ENCODE results near the gene SETX.

The SETX gene, protein sequence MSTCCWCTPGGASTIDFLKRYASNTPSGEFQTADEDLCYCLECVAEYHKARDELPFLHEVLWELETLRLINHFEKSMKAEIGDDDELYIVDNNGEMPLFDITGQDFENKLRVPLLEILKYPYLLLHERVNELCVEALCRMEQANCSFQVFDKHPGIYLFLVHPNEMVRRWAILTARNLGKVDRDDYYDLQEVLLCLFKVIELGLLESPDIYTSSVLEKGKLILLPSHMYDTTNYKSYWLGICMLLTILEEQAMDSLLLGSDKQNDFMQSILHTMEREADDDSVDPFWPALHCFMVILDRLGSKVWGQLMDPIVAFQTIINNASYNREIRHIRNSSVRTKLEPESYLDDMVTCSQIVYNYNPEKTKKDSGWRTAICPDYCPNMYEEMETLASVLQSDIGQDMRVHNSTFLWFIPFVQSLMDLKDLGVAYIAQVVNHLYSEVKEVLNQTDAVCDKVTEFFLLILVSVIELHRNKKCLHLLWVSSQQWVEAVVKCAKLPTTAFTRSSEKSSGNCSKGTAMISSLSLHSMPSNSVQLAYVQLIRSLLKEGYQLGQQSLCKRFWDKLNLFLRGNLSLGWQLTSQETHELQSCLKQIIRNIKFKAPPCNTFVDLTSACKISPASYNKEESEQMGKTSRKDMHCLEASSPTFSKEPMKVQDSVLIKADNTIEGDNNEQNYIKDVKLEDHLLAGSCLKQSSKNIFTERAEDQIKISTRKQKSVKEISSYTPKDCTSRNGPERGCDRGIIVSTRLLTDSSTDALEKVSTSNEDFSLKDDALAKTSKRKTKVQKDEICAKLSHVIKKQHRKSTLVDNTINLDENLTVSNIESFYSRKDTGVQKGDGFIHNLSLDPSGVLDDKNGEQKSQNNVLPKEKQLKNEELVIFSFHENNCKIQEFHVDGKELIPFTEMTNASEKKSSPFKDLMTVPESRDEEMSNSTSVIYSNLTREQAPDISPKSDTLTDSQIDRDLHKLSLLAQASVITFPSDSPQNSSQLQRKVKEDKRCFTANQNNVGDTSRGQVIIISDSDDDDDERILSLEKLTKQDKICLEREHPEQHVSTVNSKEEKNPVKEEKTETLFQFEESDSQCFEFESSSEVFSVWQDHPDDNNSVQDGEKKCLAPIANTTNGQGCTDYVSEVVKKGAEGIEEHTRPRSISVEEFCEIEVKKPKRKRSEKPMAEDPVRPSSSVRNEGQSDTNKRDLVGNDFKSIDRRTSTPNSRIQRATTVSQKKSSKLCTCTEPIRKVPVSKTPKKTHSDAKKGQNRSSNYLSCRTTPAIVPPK (N-terminal part only)

DNA sequence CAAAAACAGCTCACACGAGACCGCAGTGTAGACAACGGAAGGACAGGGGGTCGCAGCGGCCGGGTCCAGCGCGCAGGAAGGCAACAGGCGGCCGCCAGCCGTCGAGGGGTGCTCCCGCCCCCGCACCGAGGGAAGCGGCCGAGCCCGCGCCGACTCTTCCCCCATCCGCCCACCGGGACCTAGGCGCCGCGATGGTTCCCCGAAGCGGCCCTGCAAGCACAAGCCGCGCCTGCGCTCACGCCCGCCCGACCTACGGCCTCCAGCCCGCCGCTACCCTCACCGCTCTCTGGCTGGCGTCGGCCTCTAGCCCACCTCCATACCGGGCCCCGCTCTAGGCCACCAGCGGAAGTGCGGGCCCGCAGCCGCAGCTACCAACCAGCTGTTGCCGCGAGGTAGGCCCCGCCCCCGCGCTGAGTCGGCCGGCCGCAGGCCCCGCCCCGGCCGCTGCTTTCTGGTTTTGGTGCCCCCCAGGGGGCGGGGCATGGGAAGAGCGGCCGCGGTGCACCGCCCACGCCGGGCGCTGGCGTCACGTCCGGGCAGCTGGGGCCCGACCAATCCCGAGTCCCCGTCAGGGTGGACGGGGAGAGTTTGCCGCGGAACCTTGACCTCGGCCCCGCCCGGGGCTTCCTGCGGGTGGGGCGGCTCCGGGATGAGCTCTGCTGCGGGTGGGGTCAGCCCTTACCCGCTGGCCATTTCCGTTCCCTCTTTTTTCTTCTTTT lies at the start of gene SETX:
TSS of gene SETX (minus strand) at position 350 of the 719 bp plus-strand sequence. CDS start 5,558 bp downstream, outside the sequence.
- Histone ChIP-seq H3K4me1 (ENCODE audit: control insufficient read depth, insufficient read depth, low read length) (no peaks in the 10 kb centered on the region), H3K9me3 (ENCODE audit: control insufficient read depth, insufficient read depth, low read depth, low read length) (no peaks in the 10 kb centered on the region), H3K36me3 (ENCODE audit: control insufficient read depth in 2 of 2, insufficient read depth in 1 of 2, low read length in 2 of 2) (peaks cover 9 to 39% of the 10 kb centered on the region in 2 experiments; a peak in 2 of 3 replicates), H3K4me3 (ENCODE audit: low read depth, low read length) (peak within 1 kb of the TSS; percentile 93), H3K27ac (ENCODE audit: extremely low read depth, low read depth, low read length) (peak within 1 kb of the TSS; percentile 81)
- CTCF ChIA-PET: interaction anchor here (0.5 to 1.6 kb wide), 6 partner anchors 18 to 224 kb away, joined by 3 to 6 read pairs (median 3); no protein-coding TSS in a partner anchor
- POLR2A ChIA-PET: interaction anchor here (0.6 to 3.1 kb wide), 18 partner anchors 8 to 989 kb away, joined by 3 to 25 read pairs (median 4); partner anchors contain the start of genes DDX31, GTF3C4 and TSC1
- no peak for TF ChIP-seq TCF7L2 (IDR thresholded peaks at IDR 0.05; ENCODE audit: borderline replicate concordance, low read depth, low read length)
- peak; percentile 74 for TF ChIP-seq BCL11B (tag by site-specific recombination; IDR thresholded peaks at IDR 0.05; ENCODE audit: low read depth)
- TF ChIP-seq, protein P1, sequence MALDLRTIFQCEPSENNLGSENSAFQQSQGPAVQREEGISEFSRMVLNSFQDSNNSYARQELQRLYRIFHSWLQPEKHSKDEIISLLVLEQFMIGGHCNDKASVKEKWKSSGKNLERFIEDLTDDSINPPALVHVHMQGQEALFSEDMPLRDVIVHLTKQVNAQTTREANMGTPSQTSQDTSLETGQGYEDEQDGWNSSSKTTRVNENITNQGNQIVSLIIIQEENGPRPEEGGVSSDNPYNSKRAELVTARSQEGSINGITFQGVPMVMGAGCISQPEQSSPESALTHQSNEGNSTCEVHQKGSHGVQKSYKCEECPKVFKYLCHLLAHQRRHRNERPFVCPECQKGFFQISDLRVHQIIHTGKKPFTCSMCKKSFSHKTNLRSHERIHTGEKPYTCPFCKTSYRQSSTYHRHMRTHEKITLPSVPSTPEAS (tag by site-specific recombination; IDR thresholded peaks at IDR 0.05): no peak
- TF ChIP-seq ZNF416 (tag by site-specific recombination; IDR thresholded peaks at IDR 0.05): no peak
- TF ChIP-seq, protein P2, sequence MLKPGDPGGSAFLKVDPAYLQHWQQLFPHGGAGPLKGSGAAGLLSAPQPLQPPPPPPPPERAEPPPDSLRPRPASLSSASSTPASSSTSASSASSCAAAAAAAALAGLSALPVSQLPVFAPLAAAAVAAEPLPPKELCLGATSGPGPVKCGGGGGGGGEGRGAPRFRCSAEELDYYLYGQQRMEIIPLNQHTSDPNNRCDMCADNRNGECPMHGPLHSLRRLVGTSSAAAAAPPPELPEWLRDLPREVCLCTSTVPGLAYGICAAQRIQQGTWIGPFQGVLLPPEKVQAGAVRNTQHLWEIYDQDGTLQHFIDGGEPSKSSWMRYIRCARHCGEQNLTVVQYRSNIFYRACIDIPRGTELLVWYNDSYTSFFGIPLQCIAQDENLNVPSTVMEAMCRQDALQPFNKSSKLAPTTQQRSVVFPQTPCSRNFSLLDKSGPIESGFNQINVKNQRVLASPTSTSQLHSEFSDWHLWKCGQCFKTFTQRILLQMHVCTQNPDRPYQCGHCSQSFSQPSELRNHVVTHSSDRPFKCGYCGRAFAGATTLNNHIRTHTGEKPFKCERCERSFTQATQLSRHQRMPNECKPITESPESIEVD (tag by site-specific recombination; IDR thresholded peaks at IDR 0.05): no peak
- TF ChIP-seq ZFP69B (tag by site-specific recombination; IDR thresholded peaks at IDR 0.05): 0 out of 2 replicates have a peak, but pooled peaks have one; percentile 42
- TF ChIP-seq ZNF621 (tag by site-specific recombination; IDR thresholded peaks at IDR 0.05): no peak
- no peak for TF ChIP-seq ZNF23 (tag by site-specific recombination; IDR thresholded peaks at IDR 0.05; ENCODE audit: borderline replicate concordance)
- no peak for TF ChIP-seq ZNF292 (tag by site-specific recombination; IDR thresholded peaks at IDR 0.05; ENCODE audit: borderline replicate concordance, low read depth)
- no peak for TF ChIP-seq ZNF747 (tag by site-specific recombination; IDR thresholded peaks at IDR 0.05)
- TF ChIP-seq ZNF830 (tag by site-specific recombination; IDR thresholded peaks at IDR 0.05; ENCODE audit: low read depth): no peak
- TF ChIP-seq, protein P3, sequence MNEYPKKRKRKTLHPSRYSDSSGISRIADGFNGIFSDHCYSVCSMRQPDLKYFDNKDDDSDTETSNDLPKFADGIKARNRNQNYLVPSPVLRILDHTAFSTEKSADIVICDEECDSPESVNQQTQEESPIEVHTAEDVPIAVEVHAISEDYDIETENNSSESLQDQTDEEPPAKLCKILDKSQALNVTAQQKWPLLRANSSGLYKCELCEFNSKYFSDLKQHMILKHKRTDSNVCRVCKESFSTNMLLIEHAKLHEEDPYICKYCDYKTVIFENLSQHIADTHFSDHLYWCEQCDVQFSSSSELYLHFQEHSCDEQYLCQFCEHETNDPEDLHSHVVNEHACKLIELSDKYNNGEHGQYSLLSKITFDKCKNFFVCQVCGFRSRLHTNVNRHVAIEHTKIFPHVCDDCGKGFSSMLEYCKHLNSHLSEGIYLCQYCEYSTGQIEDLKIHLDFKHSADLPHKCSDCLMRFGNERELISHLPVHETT (tag by site-specific recombination; IDR thresholded peaks at IDR 0.05): no peak
- no peak for TF ChIP-seq ZNF19 (tag by site-specific recombination; IDR thresholded peaks at IDR 0.05; ENCODE audit: low read depth)
- TF ChIP-seq ZNF366 (tag by site-specific recombination; conservative IDR thresholded peaks at IDR 0.05): no peak
- TF ChIP-seq, protein P4, sequence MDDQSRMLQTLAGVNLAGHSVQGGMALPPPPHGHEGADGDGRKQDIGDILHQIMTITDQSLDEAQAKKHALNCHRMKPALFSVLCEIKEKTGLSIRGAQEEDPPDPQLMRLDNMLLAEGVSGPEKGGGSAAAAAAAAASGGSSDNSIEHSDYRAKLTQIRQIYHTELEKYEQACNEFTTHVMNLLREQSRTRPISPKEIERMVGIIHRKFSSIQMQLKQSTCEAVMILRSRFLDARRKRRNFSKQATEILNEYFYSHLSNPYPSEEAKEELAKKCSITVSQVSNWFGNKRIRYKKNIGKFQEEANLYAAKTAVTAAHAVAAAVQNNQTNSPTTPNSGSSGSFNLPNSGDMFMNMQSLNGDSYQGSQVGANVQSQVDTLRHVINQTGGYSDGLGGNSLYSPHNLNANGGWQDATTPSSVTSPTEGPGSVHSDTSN (CRISPR knock-in tag; IDR thresholded peaks at IDR 0.05): peak; percentile 62; the same call in 1 of the 2 replicates
- TF ChIP-seq ZNF341 (tag by site-specific recombination; IDR thresholded peaks at IDR 0.05; ENCODE audit: low read depth): peak; percentile 87
- TF ChIP-seq KLF9 (tag by site-specific recombination; IDR thresholded peaks at IDR 0.05; ENCODE audit: low read depth): peak; percentile 73
- TF ChIP-seq ZSCAN30 (tag by site-specific recombination; IDR thresholded peaks at IDR 0.05): peak; percentile 79
- TF ChIP-seq ZNF214 (tag by site-specific recombination; IDR thresholded peaks at IDR 0.05; ENCODE audit: borderline replicate concordance): no peak
- TF ChIP-seq MEIS1 (CRISPR knock-in tag; IDR thresholded peaks at IDR 0.05; ENCODE audit: borderline replicate concordance): no peak
- TF ChIP-seq ZNF660 (tag by site-specific recombination; IDR thresholded peaks at IDR 0.05): peak; percentile 44; the same call in 1 of the 2 replicates
- no peak for TF ChIP-seq SETDB1 (IDR thresholded peaks at IDR 0.05; ENCODE audit: insufficient read length, low read length)
- TF ChIP-seq, protein P5, sequence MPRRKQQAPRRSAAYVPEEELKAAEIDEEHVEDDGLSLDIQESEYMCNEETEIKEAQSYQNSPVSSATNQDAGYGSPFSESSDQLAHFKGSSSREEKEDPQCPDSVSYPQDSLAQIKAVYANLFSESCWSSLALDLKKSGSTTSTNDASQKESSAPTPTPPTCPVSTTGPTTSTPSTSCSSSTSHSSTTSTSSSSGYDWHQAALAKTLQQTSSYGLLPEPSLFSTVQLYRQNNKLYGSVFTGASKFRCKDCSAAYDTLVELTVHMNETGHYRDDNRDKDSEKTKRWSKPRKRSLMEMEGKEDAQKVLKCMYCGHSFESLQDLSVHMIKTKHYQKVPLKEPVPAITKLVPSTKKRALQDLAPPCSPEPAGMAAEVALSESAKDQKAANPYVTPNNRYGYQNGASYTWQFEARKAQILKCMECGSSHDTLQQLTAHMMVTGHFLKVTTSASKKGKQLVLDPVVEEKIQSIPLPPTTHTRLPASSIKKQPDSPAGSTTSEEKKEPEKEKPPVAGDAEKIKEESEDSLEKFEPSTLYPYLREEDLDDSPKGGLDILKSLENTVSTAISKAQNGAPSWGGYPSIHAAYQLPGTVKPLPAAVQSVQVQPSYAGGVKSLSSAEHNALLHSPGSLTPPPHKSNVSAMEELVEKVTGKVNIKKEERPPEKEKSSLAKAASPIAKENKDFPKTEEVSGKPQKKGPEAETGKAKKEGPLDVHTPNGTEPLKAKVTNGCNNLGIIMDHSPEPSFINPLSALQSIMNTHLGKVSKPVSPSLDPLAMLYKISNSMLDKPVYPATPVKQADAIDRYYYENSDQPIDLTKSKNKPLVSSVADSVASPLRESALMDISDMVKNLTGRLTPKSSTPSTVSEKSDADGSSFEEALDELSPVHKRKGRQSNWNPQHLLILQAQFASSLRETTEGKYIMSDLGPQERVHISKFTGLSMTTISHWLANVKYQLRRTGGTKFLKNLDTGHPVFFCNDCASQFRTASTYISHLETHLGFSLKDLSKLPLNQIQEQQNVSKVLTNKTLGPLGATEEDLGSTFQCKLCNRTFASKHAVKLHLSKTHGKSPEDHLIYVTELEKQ (tag by site-specific recombination; IDR thresholded peaks at IDR 0.05; ENCODE audit: borderline replicate concordance): no peak

All from HEK293 (cell line).